Loucy (cell line): Measurements from ENCODE around the gene TNS2.
"Not testable (repeated sequence)": the region's sequence is repeated elsewhere in the genome, so short reads cannot be mapped to it uniquely, and the experiment has no call there.

Source experiments
- CTCF ChIP-seq: fragments of 200-600 bp; sonication (generic); conservative IDR thresholded peaks from 2 replicates; pipeline ENCODE4 v1.5.1; 2014; ENCODE audit warnings: mild to moderate bottlenecking, antibody characterized with exemption, low read length
- EZH2phosphoT487 ChIP-seq: fragments of 200-600 bp; IDR thresholded peaks from 2 replicates; pipeline ENCODE4 v1.6.1; 2018; ENCODE audit warnings: antibody characterized with exemption, mild to moderate bottlenecking, moderate library complexity, borderline replicate concordance

DNA sequence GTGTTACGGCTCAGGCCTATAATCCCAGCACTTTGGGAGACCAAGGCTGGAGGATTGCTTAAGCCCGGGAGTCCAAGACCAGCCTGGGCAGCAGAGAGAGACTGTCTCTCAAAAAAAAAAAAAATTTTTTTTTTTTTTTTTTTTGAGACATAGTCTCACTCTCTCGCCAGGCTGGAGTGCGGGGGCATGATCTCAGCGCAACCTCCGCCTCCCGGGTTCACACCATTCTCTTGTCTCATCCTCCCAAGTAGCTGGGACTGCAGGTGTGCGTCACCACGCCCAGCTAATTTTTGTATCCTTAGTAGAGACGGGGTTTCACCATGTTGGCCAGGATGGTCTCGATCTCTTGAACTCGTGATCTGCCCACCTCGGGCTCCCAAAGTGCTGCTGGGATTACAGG is 22.9 kb upstream of the TNS2 start:
- TF ChIP-seq CTCF, EZH2phosphoT487: not testable (repeated sequence)
